M059J (cell line): ENCODE data around the gene KIF19. TPM values are rescaled to one million over a fixed set of nuclear protein-coding genes. Genes with fewer than 3 reads are reported as not detected.
A peak's percentile ranks its signal among the peaks of the same experiment; 100 is the strongest.
"Not testable (repeated sequence)": the region's sequence is repeated elsewhere in the genome, so short reads cannot be mapped to it uniquely, and the experiment has no call there.

Experiments used
- DNase-seq: peaks from one replicate; pipeline ENCODE4 v3.0.0-alpha.2; 2012; ENCODE audit warnings: low read depth
- total RNA-seq: library from RNA; depleted of rRNA; stranded (reverse); fragments of >200 nt; shearing (Covaris generic); gene quantifications from 2 replicates; pipeline ENCODE4 v1.2.3, GENCODE V29; 2014; rRNA removed

Gene KIF19
- total RNA-seq, 1 experiment from 2014 or later = not detected

- DNase-seq = no peak
These were observed 64.1 kb downstream of the KIF19 start for GRCh38 chr17:74389937-74390679.

GRCh38 chr17:74390680-74391653 lies 64.9 kb downstream of the KIF19 start:
- DNase-seq = peak; percentile 41

- no peak for DNase-seq
These were observed 65.7 kb downstream of the KIF19 start for GRCh38 chr17:74391771-74392170.

DNA sequence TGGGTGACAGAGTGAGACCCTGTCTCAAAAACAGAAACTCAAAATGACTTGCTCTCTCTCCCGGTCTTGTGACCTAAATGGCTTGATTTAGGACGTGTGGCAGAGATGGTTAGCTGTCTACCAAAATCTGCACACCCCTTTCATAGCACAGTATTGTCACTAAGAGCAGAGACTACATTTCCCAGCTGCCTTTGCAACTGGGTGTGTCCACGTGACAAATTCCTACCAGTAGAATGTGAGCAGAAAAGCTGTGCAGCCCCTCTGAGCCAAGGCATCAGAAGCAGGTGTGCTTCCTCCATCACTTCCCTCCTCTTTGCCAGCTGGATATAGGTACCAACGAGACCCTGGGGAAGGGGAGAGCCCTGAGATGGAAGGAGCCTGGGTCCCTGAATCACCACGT lies 66.8 kb downstream of the KIF19 start:
- DNase-seq = no peak

- DNase-seq = no peak
These were observed 67.4 kb downstream of the KIF19 start for GRCh38 chr17:74393346-74393942.

DNA sequence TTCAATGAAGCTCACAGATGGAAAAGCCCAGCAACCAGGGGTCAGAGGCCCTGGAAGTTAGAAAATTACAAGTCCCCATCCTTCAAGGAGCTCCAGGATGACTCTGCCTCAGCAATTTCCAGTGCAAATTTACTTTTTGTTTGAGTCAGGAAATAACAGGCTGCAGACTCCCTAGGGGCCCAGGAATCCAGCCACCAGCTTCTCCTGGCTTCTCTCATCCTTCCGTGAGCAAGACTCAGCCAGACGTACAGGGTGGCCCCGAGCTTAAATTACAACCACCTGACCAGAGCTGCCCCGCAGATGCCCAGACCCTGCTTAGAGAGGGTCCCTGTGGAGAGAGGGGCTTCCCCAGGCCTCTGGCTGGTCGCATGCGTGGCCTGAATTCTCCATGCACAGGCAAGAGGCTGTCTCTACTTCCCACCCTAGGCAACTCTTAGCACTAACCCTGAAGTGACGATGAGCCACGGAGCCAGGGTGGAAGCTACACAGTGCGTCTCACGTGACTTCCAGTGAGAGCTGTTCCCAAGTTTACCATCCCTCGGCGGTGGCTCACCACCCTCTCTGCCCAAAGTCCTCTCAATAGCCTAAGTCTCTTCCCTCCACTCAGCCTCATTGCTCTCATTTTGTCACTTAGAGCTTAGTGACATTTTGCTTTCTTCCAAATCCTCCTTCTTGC lies 68.4 kb downstream of the KIF19 start:
- DNase-seq = no peak

- peak; percentile 21 for DNase-seq
These were observed 69.0 kb downstream of the KIF19 start for GRCh38 chr17:74394977-74395376.

DNA sequence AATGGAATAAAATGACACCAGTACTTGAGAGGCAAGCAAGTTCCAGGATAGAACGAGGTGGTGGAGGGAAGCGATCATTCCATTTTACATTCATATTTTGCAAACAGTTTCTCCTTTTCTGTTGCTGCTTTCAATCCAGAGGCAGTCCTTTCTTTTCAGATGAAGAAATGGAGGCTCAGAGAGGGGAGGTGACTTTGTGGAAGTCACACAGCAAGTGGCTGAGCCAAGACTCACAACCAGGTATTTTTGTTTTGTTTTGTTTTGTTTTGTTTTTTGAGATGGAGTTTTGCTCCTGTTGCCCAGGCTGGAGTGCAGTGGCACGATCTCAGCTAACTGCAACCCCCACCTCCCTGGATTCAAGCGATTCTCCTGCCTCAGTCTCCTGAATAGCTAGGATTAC lies 70.5 kb downstream of the KIF19 start:
- no peak for DNase-seq

- no peak for DNase-seq
These were observed 76.0 kb downstream of the KIF19 start for GRCh38 chr17:74402048-74402447.

DNA sequence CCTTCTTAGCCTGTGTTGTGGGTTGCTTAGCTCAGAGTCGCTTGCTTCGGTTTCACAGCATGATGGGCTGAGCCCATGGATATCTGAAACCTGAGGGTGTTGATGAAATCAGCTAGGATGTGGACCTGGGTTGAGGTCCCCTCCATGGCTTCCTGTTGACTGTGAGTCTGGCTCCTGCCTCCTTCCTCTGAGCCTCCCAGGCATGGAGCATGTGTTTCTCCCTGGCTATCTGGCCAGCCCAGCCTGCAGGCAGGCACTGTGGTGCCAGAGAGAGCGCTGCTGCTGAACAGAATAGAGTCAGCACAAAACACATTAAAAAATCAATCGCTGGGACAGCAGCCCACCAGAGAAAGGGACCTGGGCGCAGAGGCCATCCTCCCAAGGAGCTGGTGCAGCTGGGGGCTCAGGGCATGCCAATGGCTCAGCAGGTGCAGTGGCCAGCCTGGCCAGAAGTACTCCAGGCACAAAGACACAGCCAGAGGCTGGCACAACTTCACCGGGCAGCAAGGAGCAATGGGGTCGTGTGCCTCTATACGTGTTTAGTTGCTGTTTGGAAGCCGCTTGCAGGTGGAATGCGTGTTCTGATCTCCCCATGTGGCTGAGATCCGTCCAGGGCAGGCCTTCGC lies 77.6 kb downstream of the KIF19 start:
- DNase-seq = no peak

GRCh38 chr17:74404218-74404617 lies 78.2 kb downstream of the KIF19 start:
- DNase-seq = no peak

DNA sequence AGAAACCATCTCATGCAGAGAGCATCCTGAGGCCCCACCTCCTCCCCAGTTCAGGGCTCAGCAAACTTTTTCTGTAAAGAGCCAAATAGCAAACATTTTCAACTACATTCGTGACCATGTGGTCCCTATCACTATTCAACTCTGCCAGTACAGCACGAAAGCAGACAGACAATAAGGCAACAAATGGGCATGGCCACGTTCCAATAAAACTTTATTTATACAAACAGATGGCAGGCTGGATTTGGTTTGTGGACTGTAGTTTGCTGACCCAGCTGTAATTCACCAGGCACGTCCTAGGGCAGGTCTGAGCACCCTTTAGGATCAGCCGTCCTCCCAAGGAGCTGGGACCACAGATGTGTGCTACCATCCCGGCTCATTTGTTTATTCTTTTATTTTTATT lies 78.8 kb downstream of the KIF19 start:
- no peak for DNase-seq

DNA sequence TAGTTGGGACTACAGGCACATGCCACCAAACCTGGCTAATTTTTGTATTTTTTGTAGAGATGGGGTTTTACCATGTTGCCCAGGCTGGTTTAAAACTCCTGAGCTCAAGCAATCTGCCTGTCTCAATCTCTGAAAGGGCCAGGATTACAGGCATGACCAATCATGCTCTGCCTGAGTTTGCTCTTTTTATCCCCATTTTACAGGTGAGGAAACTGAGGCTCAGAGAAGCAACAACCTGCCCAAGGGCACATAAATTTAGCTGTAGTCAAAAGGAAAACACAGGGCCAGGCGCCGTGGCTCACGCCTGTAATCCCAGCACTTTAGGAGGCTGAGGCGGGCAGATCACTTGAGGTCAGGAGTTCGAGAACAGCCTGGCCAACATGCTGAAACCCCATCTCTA lies 79.3 kb downstream of the KIF19 start:
- DNase-seq = not testable (repeated sequence)

Other genes starting within 250 kb of the KIF19 start
- gene RPL38, start 122.5 kb upstream of the KIF19 start, total RNA-seq = 421 and 515 TPM in 2 replicates
- gene TTYH2, start 112.7 kb upstream of the KIF19 start, total RNA-seq = 0.15 TPM in 2 replicates
- gene DNAI2, start 52.0 kb upstream of the KIF19 start, total RNA-seq = not detected in 2 replicates
- gene BTBD17, start 35.6 kb downstream of the KIF19 start, total RNA-seq = not detected in 2 replicates
- gene GPR142, start 41.3 kb downstream of the KIF19 start, total RNA-seq = not detected in 2 replicates
- 12.9 and 36.4 TPM in 2 replicates for gene GPRC5C, start 105.9 kb downstream of the KIF19 start, total RNA-seq
- not detected in 2 replicates for gene CD300A, start 140.4 kb downstream of the KIF19 start, total RNA-seq
- gene CD300LB, start 205.2 kb downstream of the KIF19 start, total RNA-seq = not detected in 2 replicates
- 0.84 TPM in 1 of 2 replicates, not detected in the other for gene CD300C, start 219.9 kb downstream of the KIF19 start, total RNA-seq
- gene CD300H, start 241.3 kb downstream of the KIF19 start, total RNA-seq = not detected in 2 replicates